Embryonic facial prominence (tissue), 1 donor: ENCODE measurements around the gene TNFRSF6B.

Experiments used
- DNase-seq: peaks from one replicate; pipeline ENCODE4 v3.0.0-alpha.2; 2016; ENCODE audit errors: extremely low spot score

TNFRSF6B gene

GRCh38 chr20:63737945-63738686 lies 41.7 kb downstream of the TNFRSF6B start:
- DNase-seq: no peak

- DNase-seq: no peak
Observed at GRCh38 chr20:63738687-63739129, 42.3 kb downstream of the TNFRSF6B start.

- DNase-seq: no peak
Observed at GRCh38 chr20:63739130-63740069, 42.9 kb downstream of the TNFRSF6B start, which contains the start of gene SLC2A4RG. SLC2A4RG (plus strand) TSS chr20:63739776; CDS start chr20:63739913, 137 bp downstream.

GRCh38 chr20:63740070-63740626 lies 43.7 kb downstream of the TNFRSF6B start:
- no peak for DNase-seq

- peak; percentile 46 for DNase-seq
Observed at GRCh38 chr20:63740627-63741353, 44.3 kb downstream of the TNFRSF6B start.

GRCh38 chr20:63741354-63741675 lies 44.9 kb downstream of the TNFRSF6B start:
- no peak for DNase-seq

- no peak for DNase-seq
Observed at GRCh38 chr20:63741676-63742380, 45.4 kb downstream of the TNFRSF6B start.

GRCh38 chr20:63742381-63743024 lies 46.1 kb downstream of the TNFRSF6B start:
- no peak for DNase-seq

- no peak for DNase-seq
Observed at GRCh38 chr20:63743210-63743970, 46.9 kb downstream of the TNFRSF6B start.

- DNase-seq: no peak
Observed at GRCh38 chr20:63744158-63744557, 47.7 kb downstream of the TNFRSF6B start.

- no peak for DNase-seq
Observed at GRCh38 chr20:63744574-63745423, 48.3 kb downstream of the TNFRSF6B start.

- no peak for DNase-seq
Observed at GRCh38 chr20:63745424-63745805, 49.0 kb downstream of the TNFRSF6B start.

GRCh38 chr20:63745961-63746731 lies 49.7 kb downstream of the TNFRSF6B start:
- no peak for DNase-seq

GRCh38 chr20:63746751-63747315 lies 50.4 kb downstream of the TNFRSF6B start:
- no peak for DNase-seq

GRCh38 chr20:63747622-63748069 lies 51.2 kb downstream of the TNFRSF6B start:
- DNase-seq: no peak
